Right atrium auricular region (tissue), 2 donors: ENCODE measurements around the gene CRELD2. TPM values are rescaled to one million over a fixed set of nuclear protein-coding genes. Genes with fewer than 3 reads are reported as not detected.
A peak's percentile ranks its signal among the peaks of the same experiment; 100 is the strongest.

Experiments
- DNase-seq: peaks from one replicate; pipeline ENCODE4 v3.0.0-alpha.2; 2019; ENCODE audit warnings: low spot score
- H3K27ac ChIP-seq, 2 donors: fragments of 200-600 bp; sonication (generic); 1 replicate in 1 of 2; 2 replicates in 1 of 2; pipeline ENCODE4 v1.5.1; 2016 to 2019
- H3K27me3 ChIP-seq, 2 donors: fragments of 200-600 bp; sonication (generic); one replicate each; pipeline versions ENCODE4 v1.5.1 to v1.6.0; 2017 to 2019
- H3K36me3 ChIP-seq: fragments of 200-600 bp; sonication (generic); one replicate; pipeline ENCODE4 v1.5.1; 2016
- H3K4me1 ChIP-seq, 2 donors: fragments of 200-600 bp; sonication (generic); one replicate each; pipeline versions ENCODE4 v1.5.1 to v1.6.0; 2017 to 2019
- H3K4me3 ChIP-seq, 2 donors: fragments of 200-600 bp; sonication (generic); 1 replicate in 1 of 2; 2 replicates in 1 of 2; pipeline ENCODE4 v1.5.1; 2017 to 2019; ENCODE audit warnings: mild to moderate bottlenecking in 1 of 2, moderate library complexity in 1 of 2
- H3K9me3 ChIP-seq, 2 donors: fragments of 200-600 bp; sonication (generic); one replicate each; pipeline ENCODE4 v1.5.1; 2019
- CTCF ChIP-seq, 2 donors: fragments of 200-600 bp; sonication (generic); IDR thresholded peaks; one replicate each; pipeline ENCODE4 v1.5.1; 2019; ENCODE audit warnings: antibody characterized with exemption in 2 of 2
- total RNA-seq, 2 donors: library from RNA; depleted of rRNA; stranded (reverse); fragments of >200 nt; gene quantifications; one replicate each; pipeline ENCODE4 v1.1.0, GENCODE V29; 2016

CRELD2 gene
- total RNA-seq, 2 donors from 2014 or later = 16.1 to 28.5 TPM

- no peaks in the 10 kb centered on the region for H3K27me3 ChIP-seq
- no peaks in the 10 kb centered on the region for H3K9me3 ChIP-seq
- H3K36me3 ChIP-seq = no peaks in the 10 kb centered on the region
- peak overlapping the region; percentile 46 to 58 for H3K4me3 ChIP-seq
- peak; percentile 86 for DNase-seq
- H3K27ac ChIP-seq = peak overlapping the region; percentile 96 to 98
- peaks cover 0 to 61% of the 10 kb centered on the region in 2 donors for H3K4me1 ChIP-seq
- no peak for TF ChIP-seq CTCF (IDR thresholded peaks at IDR 0.05)
Measured at GRCh38 chr22:49971232-49972162, 53.1 kb downstream of the CRELD2 start.

GRCh38 chr22:49972163-49973017, 54.0 kb downstream of the CRELD2 start:
- Histone ChIP-seq H3K27ac (peak overlapping the region; percentile 96 to 98), H3K27me3 (no peaks in the 10 kb centered on the region), H3K36me3 (no peaks in the 10 kb centered on the region), H3K9me3 (no peaks in the 10 kb centered on the region), H3K4me3 (peak overlapping the region; percentile 46 to 58), H3K4me1 (peaks cover 0 to 52% of the 10 kb centered on the region in 2 donors)
- no peak for TF ChIP-seq CTCF (IDR thresholded peaks at IDR 0.05)
- DNase-seq = no peak

GRCh38 chr22:49973018-49973961, 54.9 kb downstream of the CRELD2 start:
- Histone ChIP-seq H3K27ac (no peak overlapping the region), H3K4me3 (no peak overlapping the region), H3K27me3 (no peaks in the 10 kb centered on the region), H3K4me1 (peaks cover 0 to 43% of the 10 kb centered on the region in 2 donors), H3K9me3 (no peaks in the 10 kb centered on the region), H3K36me3 (no peaks in the 10 kb centered on the region)
- no peak for DNase-seq
- no peak for TF ChIP-seq CTCF (IDR thresholded peaks at IDR 0.05)

- no peak for DNase-seq
- H3K36me3 ChIP-seq = no peaks in the 10 kb centered on the region
- peaks cover 0 to 9% of the 10 kb centered on the region in 2 donors for H3K9me3 ChIP-seq
- peak overlapping the region in 1 of 2 donors; percentile 55 for H3K27ac ChIP-seq
- no peak overlapping the region for H3K4me3 ChIP-seq
- H3K4me1 ChIP-seq = peaks cover 0 to 18% of the 10 kb centered on the region in 2 donors
- H3K27me3 ChIP-seq = no peaks in the 10 kb centered on the region
- no peak for TF ChIP-seq CTCF (IDR thresholded peaks at IDR 0.05)
Measured at GRCh38 chr22:49975543-49976389, 57.3 kb downstream of the CRELD2 start.
